Mesenchymal stem cell (in vitro differentiated cells and primary cell): ENCODE results near the gene NTSR1.
A peak's percentile ranks its signal among the peaks of the same experiment; 100 is the strongest.

Experiments used
- DNase-seq: peaks from one replicate; pipeline ENCODE4 v3.0.0-alpha.2; 2013
- H2AFZ ChIP-seq: one replicate; pipeline ENCODE4 v1.6.1; 2013; ENCODE audit warnings: low read depth, mild to moderate bottlenecking, control low read depth, inconsistent platforms, low read length, moderate library complexity
- H2AK5ac ChIP-seq: 2 replicates; pipeline ENCODE4 v1.6.1; 2013; ENCODE audit warnings: low read length, moderate library complexity, mild to moderate bottlenecking, inconsistent platforms; ENCODE audit not compliant: severe bottlenecking
- H2BK120ac ChIP-seq: one replicate; pipeline ENCODE4 v1.6.1; 2013; ENCODE audit warnings: low read depth, mild to moderate bottlenecking, inconsistent platforms, low read length, moderate library complexity
- H2BK12ac ChIP-seq, 2 experiments: one replicate each; pipeline ENCODE4 v1.6.1; 2013; ENCODE audit warnings: inconsistent platforms in 2 of 2, low read length in 2 of 2, mild to moderate bottlenecking in 2 of 2, moderate library complexity in 2 of 2, control low read depth in 1 of 2
- H2BK15ac ChIP-seq: one replicate; pipeline ENCODE4 v1.6.1; 2013; ENCODE audit warnings: mild to moderate bottlenecking, low read depth, inconsistent platforms; ENCODE audit not compliant: poor library complexity, severe bottlenecking
- H2BK5ac ChIP-seq: 2 replicates; pipeline ENCODE4 v1.6.1; 2013; ENCODE audit warnings: low read depth, mild to moderate bottlenecking, low read length, control low read depth, inconsistent platforms; ENCODE audit not compliant: poor library complexity, severe bottlenecking
- H3K14ac ChIP-seq, 2 experiments: one replicate each; pipeline ENCODE4 v1.6.1; 2013; ENCODE audit warnings: inconsistent platforms in 2 of 2, low read length in 2 of 2, control low read depth in 1 of 2, mild to moderate bottlenecking in 1 of 2, moderate library complexity in 1 of 2
- H3K18ac ChIP-seq, 2 experiments: one replicate each; pipeline ENCODE4 v1.6.1; 2013; ENCODE audit warnings: inconsistent platforms in 2 of 2, low read length in 2 of 2, control low read depth in 1 of 2, low read depth in 1 of 2, mild to moderate bottlenecking in 1 of 2
- H3K23ac ChIP-seq, 2 experiments: one replicate each; pipeline ENCODE4 v1.6.1; 2013; ENCODE audit warnings: inconsistent platforms in 2 of 2, low read length in 2 of 2, mild to moderate bottlenecking in 2 of 2, moderate library complexity in 2 of 2, control low read depth in 1 of 2
- H3K27ac ChIP-seq: 2 replicates; pipeline ENCODE4 v1.5.1; 2013; ENCODE audit warnings: mild to moderate bottlenecking, moderate library complexity, low read length, control low read depth, inconsistent platforms; ENCODE audit not compliant: poor library complexity, severe bottlenecking
- H3K27me3 ChIP-seq, 2 experiments: 2 replicates each; pipeline versions ENCODE4 v1.6.1 to v1.7.0; 2013; ENCODE audit warnings: low read length in 2 of 2, mild to moderate bottlenecking in 2 of 2, moderate library complexity in 2 of 2, control low read depth in 1 of 2, inconsistent platforms in 1 of 2; ENCODE audit not compliant: control insufficient read depth in 1 of 2, insufficient read depth in 1 of 2
- H3K36me3 ChIP-seq, 2 experiments: 2 replicates each; pipeline versions ENCODE4 v1.6.1 to v1.7.0; 2013; ENCODE audit warnings: low read length in 2 of 2, control low read depth in 1 of 2, inconsistent platforms in 1 of 2, low read depth in 1 of 2, mild to moderate bottlenecking in 1 of 2; ENCODE audit not compliant: insufficient read depth in 2 of 2, control insufficient read depth in 1 of 2
- H3K4ac ChIP-seq, 2 experiments: one replicate each; pipeline ENCODE4 v1.6.1; 2013; ENCODE audit warnings: inconsistent platforms in 2 of 2, low read length in 2 of 2, mild to moderate bottlenecking in 2 of 2, moderate library complexity in 2 of 2, control low read depth in 1 of 2, low read depth in 1 of 2
- H3K4me1 ChIP-seq: 2 replicates; pipeline ENCODE4 v1.6.1; 2013; ENCODE audit warnings: low read depth, low read length, control low read depth; ENCODE audit not compliant: control insufficient read depth, insufficient read depth
- H3K4me2 ChIP-seq: 2 replicates; pipeline ENCODE4 v1.6.1; 2013; ENCODE audit warnings: low read length, mild to moderate bottlenecking, inconsistent platforms; ENCODE audit not compliant: poor library complexity, severe bottlenecking
- H3K4me3 ChIP-seq, 2 experiments: 2 replicates each; pipeline versions ENCODE4 v1.5.1 to v1.7.0; 2013; ENCODE audit warnings: low read length in 2 of 2, mild to moderate bottlenecking in 2 of 2, control low read depth in 1 of 2, low read depth in 1 of 2; ENCODE audit not compliant: insufficient read depth in 1 of 2
- H3K79me1 ChIP-seq: replicated peaks from 2 replicates; pipeline ENCODE4 v1.6.1; 2013; ENCODE audit warnings: mild to moderate bottlenecking, control low read depth, low read length, inconsistent platforms; ENCODE audit not compliant: poor library complexity, severe bottlenecking
- H3K9ac ChIP-seq: 2 replicates; pipeline ENCODE4 v1.7.0; 2013; ENCODE audit warnings: mild to moderate bottlenecking, low read length, moderate library complexity
- H3K9me3 ChIP-seq: 2 replicates; pipeline ENCODE4 v1.7.0; 2013; ENCODE audit warnings: mild to moderate bottlenecking, low read length; ENCODE audit not compliant: control insufficient read depth
- H4K8ac ChIP-seq: one replicate; pipeline ENCODE4 v1.6.1; 2013; ENCODE audit warnings: inconsistent platforms, mild to moderate bottlenecking, low read length, moderate library complexity
- H4K91ac ChIP-seq: one replicate; pipeline ENCODE4 v1.6.1; 2013; ENCODE audit warnings: mild to moderate bottlenecking, low read length, inconsistent platforms
- WGBS: methylation state at CpG from one replicate; pipeline ENCODE4 v1.1.7; 2013; ENCODE audit warnings: mixed read lengths; 5-methylcytosine and 5-hydroxymethylcytosine counted together

The NTSR1 gene

GRCh38 chr20:62787321-62787720, 78.7 kb downstream of the NTSR1 start:
- Histone ChIP-seq H3K4ac (no peak overlapping the region), H3K18ac (no peak overlapping the region), H2BK12ac (no peak overlapping the region), H3K27me3 (peaks cover 23 to 25% of the 10 kb centered on the region in 2 experiments), H3K4me1 (peaks cover 13% of the 10 kb centered on the region), H3K23ac (no peak overlapping the region), H2AFZ (no peak overlapping the region), H3K9me3 (no peaks in the 10 kb centered on the region), H3K9ac (no peak overlapping the region), H2BK15ac (no peak overlapping the region), H3K4me2 (no peak overlapping the region), H2BK5ac (no peak overlapping the region), H3K36me3 (no peaks in the 10 kb centered on the region), H2BK120ac (no peak overlapping the region), H3K4me3 (no peak overlapping the region), H3K27ac (no peak overlapping the region), H3K14ac (no peak overlapping the region), H2AK5ac (no peak overlapping the region), H4K91ac (no peak overlapping the region), H3K79me1 (no peaks in the 10 kb centered on the region), H4K8ac (no peak overlapping the region)
- peak; percentile 33 for DNase-seq
- WGBS, result 79% methylated on average over 7 of the region's 7 CpGs

- peaks cover 16% of the 10 kb centered on the region for H3K4me1 ChIP-seq
- H3K36me3 ChIP-seq, result no peaks in the 10 kb centered on the region
- no peaks in the 10 kb centered on the region for H3K9me3 ChIP-seq
- H3K4ac ChIP-seq, result no peak overlapping the region
- H2BK5ac ChIP-seq, result no peak overlapping the region
- H3K18ac ChIP-seq, result no peak overlapping the region
- H2AFZ ChIP-seq, result no peak overlapping the region
- H3K79me1 ChIP-seq, result no peaks in the 10 kb centered on the region
- no peak overlapping the region for H3K9ac ChIP-seq
- H2BK12ac ChIP-seq, result no peak overlapping the region
- no peak overlapping the region for H3K27ac ChIP-seq
- peaks cover 23 to 25% of the 10 kb centered on the region in 2 experiments for H3K27me3 ChIP-seq
- H3K4me2 ChIP-seq, result no peak overlapping the region
- no peak overlapping the region for H3K23ac ChIP-seq
- 91% methylated on average over 5 of the region's 5 CpGs for WGBS
- H4K8ac ChIP-seq, result no peak overlapping the region
- H3K14ac ChIP-seq, result no peak overlapping the region
- H2BK120ac ChIP-seq, result no peak overlapping the region
- no peak for DNase-seq
- H3K4me3 ChIP-seq, result no peak overlapping the region
- H2BK15ac ChIP-seq, result no peak overlapping the region
- H2AK5ac ChIP-seq, result no peak overlapping the region
- no peak overlapping the region for H4K91ac ChIP-seq
Observed at GRCh38 chr20:62787866-62788265, 79.2 kb downstream of the NTSR1 start.

GRCh38 chr20:62788607-62789006, 80.0 kb downstream of the NTSR1 start:
- Histone ChIP-seq H3K79me1 (no peaks in the 10 kb centered on the region), H3K4me2 (no peak overlapping the region), H3K27ac (no peak overlapping the region), H2BK12ac (no peak overlapping the region), H3K9me3 (no peaks in the 10 kb centered on the region), H3K4ac (no peak overlapping the region), H3K14ac (no peak overlapping the region), H3K4me1 (peaks cover 24% of the 10 kb centered on the region), H3K9ac (no peak overlapping the region), H2BK5ac (no peak overlapping the region), H2BK120ac (no peak overlapping the region), H4K8ac (no peak overlapping the region), H2BK15ac (no peak overlapping the region), H3K27me3 (peaks cover 23 to 25% of the 10 kb centered on the region in 2 experiments), H3K23ac (no peak overlapping the region), H2AK5ac (no peak overlapping the region), H4K91ac (no peak overlapping the region), H3K36me3 (no peaks in the 10 kb centered on the region), H3K4me3 (no peak overlapping the region), H2AFZ (no peak overlapping the region), H3K18ac (no peak overlapping the region)
- no peak for DNase-seq
- 89% methylated on average over 15 of the region's 15 CpGs for WGBS

- WGBS, result 93% methylated on average over 10 of the region's 12 CpGs
- peak overlapping the region in 1 of 2 experiments; percentile 72 for H3K14ac ChIP-seq
- no peak overlapping the region for H2BK120ac ChIP-seq
Observed at GRCh38 chr20:62790075-62790474, 81.4 kb downstream of the NTSR1 start.

More at GRCh38 chr20:62790075-62790474, 81.4 kb downstream of the NTSR1 start:
- no peak overlapping the region for H2BK15ac ChIP-seq
- H3K4me3 ChIP-seq, result no peak overlapping the region
- H3K23ac ChIP-seq, result no peak overlapping the region
- no peak overlapping the region for H2AFZ ChIP-seq
- H3K4ac ChIP-seq, result no peak overlapping the region
- H3K36me3 ChIP-seq, result no peaks in the 10 kb centered on the region
- H3K18ac ChIP-seq, result no peak overlapping the region
- no peak for DNase-seq
- no peak overlapping the region for H3K9ac ChIP-seq
- H3K79me1 ChIP-seq, result no peaks in the 10 kb centered on the region
- H3K4me2 ChIP-seq, result no peak overlapping the region
- no peak overlapping the region for H2BK12ac ChIP-seq
- peaks cover 17 to 25% of the 10 kb centered on the region in 2 experiments for H3K27me3 ChIP-seq
- no peak overlapping the region for H3K27ac ChIP-seq
- no peak overlapping the region for H2BK5ac ChIP-seq
- peak overlapping the region; percentile 7 for H4K8ac ChIP-seq
- H3K4me1 ChIP-seq, result peaks cover 31% of the 10 kb centered on the region
- H4K91ac ChIP-seq, result peak overlapping the region; percentile 71
- H2AK5ac ChIP-seq, result no peak overlapping the region
- no peaks in the 10 kb centered on the region for H3K9me3 ChIP-seq
